ENCODE results near the gene ADAMTS4.
A peak's percentile ranks its signal among the peaks of the same experiment; 100 is the strongest.
"Not testable (repeated sequence)": the region's sequence is repeated elsewhere in the genome, so short reads cannot be mapped to it uniquely, and the experiment has no call there.

ADAMTS4 gene

GRCh38 chr1:161198897-161199431, at the start of gene ADAMTS4:
TSS of gene ADAMTS4 (minus strand) at chr1:161199054. CDS start at chr1:161198627, 427 bp downstream.
- no peak for DNase-seq

- no peak for DNase-seq
These were observed 46.0 kb upstream of the ADAMTS4 start for GRCh38 chr1:161244888-161245287.

GRCh38 chr1:161242313-161242712, 43.5 kb upstream of the ADAMTS4 start:
- DNase-seq: no peak

- DNase-seq: no peak
These were observed 42.8 kb upstream of the ADAMTS4 start for GRCh38 chr1:161241682-161242081.

- DNase-seq: no peak
These were observed 39.2 kb upstream of the ADAMTS4 start, which contains the start of gene NR1I3 for GRCh38 chr1:161238039-161238473. TSS of gene NR1I3 (minus strand) at chr1:161238203. CDS start at chr1:161236565, 1,638 bp downstream.

- no peak for DNase-seq
These were observed 37.3 kb upstream of the ADAMTS4 start for GRCh38 chr1:161235957-161236775.

- no peak for DNase-seq
These were observed 34.2 kb upstream of the ADAMTS4 start for GRCh38 chr1:161233102-161233501.

GRCh38 chr1:161230762-161231161, 31.9 kb upstream of the ADAMTS4 start:
- no peak for DNase-seq

- DNase-seq: no peak
These were observed 31.0 kb upstream of the ADAMTS4 start for GRCh38 chr1:161229896-161230295.

- no peak for DNase-seq
These were observed 29.2 kb upstream of the ADAMTS4 start for GRCh38 chr1:161228032-161228431.

GRCh38 chr1:161227196-161227871, 28.5 kb upstream of the ADAMTS4 start:
- peak; percentile 93 for DNase-seq

GRCh38 chr1:161226759-161227158, 27.9 kb upstream of the ADAMTS4 start:
- no peak for DNase-seq

GRCh38 chr1:161226320-161226711, 27.5 kb upstream of the ADAMTS4 start:
- DNase-seq: no peak

GRCh38 chr1:161225534-161226319, 26.9 kb upstream of the ADAMTS4 start, which contains the start of gene TOMM40L:
TSS of gene TOMM40L (plus strand) at chr1:161226060. CDS start at chr1:161226490, 430 bp downstream.
- DNase-seq: peak; percentile 82

GRCh38 chr1:161225178-161225533, 26.3 kb upstream of the ADAMTS4 start:
- no peak for DNase-seq

- DNase-seq: not testable (repeated sequence)
These were observed 25.8 kb upstream of the ADAMTS4 start for GRCh38 chr1:161224695-161225087.

GRCh38 chr1:161223805-161224694, 25.2 kb upstream of the ADAMTS4 start:
- DNase-seq: no peak

- no peak for DNase-seq
These were observed 23.5 kb upstream of the ADAMTS4 start for GRCh38 chr1:161222175-161223019.

GRCh38 chr1:161220002-161220401, 21.1 kb upstream of the ADAMTS4 start:
- no peak for DNase-seq

- DNase-seq: no peak
These were observed 20.4 kb upstream of the ADAMTS4 start for GRCh38 chr1:161219078-161219892.

Measured in activated gamma-delta T cell treated with Interleukin-2 at 50 U/mL for 16 hours (primary cell).